Stimulated activated CD8-positive, alpha-beta memory T cell treated with anti-CD3 and anti-CD28 coated beads, Interleukin-7, amount 100 ng/mL, for 24 hours (primary cell): Measurements from ENCODE around the gene RGS9BP.
"Not testable (repeated sequence)": the region's sequence is repeated elsewhere in the genome, so short reads cannot be mapped to it uniquely, and the experiment has no call there.

ENCODE experiments used
- DNase-seq: peaks from one replicate; pipeline ENCODE4 v3.0.0-alpha.2; 2020; ENCODE audit warnings: low read depth

Gene RGS9BP

GRCh38 chr19:32695506-32695905, 19.9 kb downstream of the RGS9BP start:
- DNase-seq: not testable (repeated sequence)

- DNase-seq: not testable (repeated sequence)
Measured at GRCh38 chr19:32696771-32697170, 21.1 kb downstream of the RGS9BP start.

DNA sequence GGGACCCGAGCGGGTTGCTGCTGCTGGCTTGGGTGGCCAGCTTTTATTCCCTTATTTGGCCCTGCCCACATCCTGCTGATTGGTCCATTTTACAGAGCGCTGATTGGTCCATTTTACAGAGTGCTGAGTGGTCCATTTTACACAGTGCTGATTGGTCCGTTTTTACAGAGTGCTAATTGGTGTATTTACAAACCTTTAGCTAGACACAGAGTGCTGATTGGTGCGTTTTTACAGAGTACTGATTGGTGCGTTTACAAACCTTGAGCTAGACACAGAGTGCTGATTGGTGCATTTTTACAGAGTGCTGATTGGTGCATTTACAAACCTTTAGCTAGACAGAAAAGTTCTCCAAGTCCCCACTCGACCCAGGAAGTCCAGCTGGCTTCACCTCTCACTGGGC, 24.5 kb downstream of the RGS9BP start:
- not testable (repeated sequence) for DNase-seq

DNA sequence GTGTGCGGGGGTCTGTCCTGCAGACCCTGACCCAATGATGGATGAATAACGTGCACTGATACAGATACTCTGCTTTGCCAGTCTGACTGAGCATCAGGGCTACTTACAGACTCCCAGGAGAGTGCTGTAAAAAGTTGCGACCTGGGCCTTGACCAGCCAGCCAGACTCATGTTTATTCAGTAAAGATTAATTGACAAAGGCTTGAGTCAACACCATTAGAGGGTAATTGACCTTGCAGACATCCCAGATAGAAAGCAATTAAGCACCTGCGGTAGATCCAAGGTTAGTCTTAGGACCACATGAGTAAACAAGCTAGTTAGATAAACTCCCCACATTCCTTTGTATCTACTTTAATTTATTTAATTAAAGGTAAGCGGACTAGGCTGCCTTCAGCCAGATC, 26.4 kb downstream of the RGS9BP start:
- DNase-seq: no peak

GRCh38 chr19:32704006-32704405, 28.4 kb downstream of the RGS9BP start:
- DNase-seq: not testable (repeated sequence)

DNA sequence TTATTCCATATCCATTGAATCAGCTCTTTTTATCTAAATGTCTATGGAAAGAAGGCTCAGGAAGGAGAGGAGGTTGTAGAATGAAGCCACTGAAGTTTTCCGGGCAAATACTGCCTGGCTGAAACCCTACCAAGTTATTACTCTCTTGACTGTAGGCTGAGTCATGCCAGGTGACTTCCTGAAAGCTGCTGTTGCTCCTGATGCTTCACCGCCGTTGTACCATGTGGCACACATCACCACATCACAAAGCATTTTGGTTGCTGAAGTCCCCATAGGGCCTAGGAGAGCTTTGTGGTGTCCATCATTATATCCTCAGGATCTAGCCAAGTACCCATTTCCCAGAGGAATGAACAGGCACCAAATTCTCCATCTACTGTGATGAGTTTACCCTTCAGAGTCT, 32.8 kb downstream of the RGS9BP start:
- DNase-seq: no peak

DNA sequence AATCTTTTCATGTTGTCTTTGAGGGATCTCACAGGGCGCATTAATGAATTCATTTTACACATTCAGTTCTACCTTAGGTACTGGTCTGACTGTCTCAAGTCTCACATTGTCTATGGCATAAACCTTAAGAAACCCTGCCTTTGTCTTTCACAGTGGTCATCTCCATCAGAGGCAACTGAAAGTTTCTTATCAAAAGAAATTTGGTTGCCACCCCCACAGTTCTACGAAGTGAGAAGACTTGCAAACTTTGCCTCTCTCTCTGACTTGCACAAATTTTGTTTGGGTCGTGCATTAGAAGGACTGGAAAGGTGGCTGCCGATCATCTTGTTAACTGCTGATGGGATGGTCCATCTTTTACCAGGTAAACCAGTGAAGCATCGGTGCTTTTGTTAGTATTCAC, 33.4 kb downstream of the RGS9BP start:
- DNase-seq: no peak

- DNase-seq: no peak
Measured at GRCh38 chr19:32711747-32712146, 36.1 kb downstream of the RGS9BP start.

DNA sequence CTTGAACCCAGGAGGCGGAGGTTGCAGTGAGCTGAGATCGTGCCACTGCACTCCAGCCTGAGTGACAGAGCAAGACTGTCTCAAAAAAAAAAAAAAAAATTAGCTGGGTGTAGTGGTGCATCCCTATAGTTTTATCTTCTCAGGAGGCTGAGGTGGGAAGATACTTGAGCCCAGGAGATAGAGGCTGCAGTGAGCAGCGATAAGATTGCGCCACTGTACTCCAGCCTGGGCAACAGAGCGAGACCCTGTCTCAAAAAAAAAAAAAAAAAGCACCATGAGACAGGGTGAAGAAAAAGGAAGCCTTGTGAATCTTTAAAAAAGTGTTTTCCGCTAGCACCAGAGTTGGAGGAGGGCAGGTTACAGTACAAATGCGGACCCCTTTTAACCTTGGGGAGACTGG, 40.6 kb downstream of the RGS9BP start:
- not testable (repeated sequence) for DNase-seq

DNA sequence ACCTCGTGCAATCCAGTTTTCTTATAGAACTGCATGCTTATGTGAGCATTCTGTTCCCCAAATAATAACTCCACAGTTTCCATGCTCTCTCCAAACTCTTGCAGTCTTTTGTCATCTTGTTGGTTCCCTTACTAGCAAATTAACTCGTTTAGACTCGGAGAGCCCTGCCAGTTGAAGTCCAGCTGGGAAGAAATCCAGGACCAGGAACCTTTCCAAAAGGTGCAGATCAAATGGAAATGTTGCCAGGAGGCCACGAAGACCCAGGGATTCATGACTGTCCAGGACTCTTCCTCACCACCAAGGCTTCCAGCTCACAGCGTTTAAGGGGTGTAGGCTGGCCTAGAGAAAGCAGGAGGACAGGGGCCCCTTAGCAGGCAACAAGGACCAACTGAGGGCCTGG, 41.8 kb downstream of the RGS9BP start:
- no peak for DNase-seq

- DNase-seq: no peak
Measured at GRCh38 chr19:32718286-32718685, 42.6 kb downstream of the RGS9BP start.

GRCh38 chr19:32719611-32720059, 44.0 kb downstream of the RGS9BP start, which contains the start of gene TDRD12:
Gene TDRD12, plus strand, starts transcription at chr19:32719767. Its CDS starts 306 bp downstream, at chr19:32720073.
- no peak for DNase-seq

- no peak for DNase-seq
Measured at GRCh38 chr19:32720216-32720935, 44.7 kb downstream of the RGS9BP start.

- DNase-seq: no peak
Measured at GRCh38 chr19:32720936-32721250, 45.2 kb downstream of the RGS9BP start.
